ENCODE results near the gene DISC1.

- TF ChIP-seq, protein P1, sequence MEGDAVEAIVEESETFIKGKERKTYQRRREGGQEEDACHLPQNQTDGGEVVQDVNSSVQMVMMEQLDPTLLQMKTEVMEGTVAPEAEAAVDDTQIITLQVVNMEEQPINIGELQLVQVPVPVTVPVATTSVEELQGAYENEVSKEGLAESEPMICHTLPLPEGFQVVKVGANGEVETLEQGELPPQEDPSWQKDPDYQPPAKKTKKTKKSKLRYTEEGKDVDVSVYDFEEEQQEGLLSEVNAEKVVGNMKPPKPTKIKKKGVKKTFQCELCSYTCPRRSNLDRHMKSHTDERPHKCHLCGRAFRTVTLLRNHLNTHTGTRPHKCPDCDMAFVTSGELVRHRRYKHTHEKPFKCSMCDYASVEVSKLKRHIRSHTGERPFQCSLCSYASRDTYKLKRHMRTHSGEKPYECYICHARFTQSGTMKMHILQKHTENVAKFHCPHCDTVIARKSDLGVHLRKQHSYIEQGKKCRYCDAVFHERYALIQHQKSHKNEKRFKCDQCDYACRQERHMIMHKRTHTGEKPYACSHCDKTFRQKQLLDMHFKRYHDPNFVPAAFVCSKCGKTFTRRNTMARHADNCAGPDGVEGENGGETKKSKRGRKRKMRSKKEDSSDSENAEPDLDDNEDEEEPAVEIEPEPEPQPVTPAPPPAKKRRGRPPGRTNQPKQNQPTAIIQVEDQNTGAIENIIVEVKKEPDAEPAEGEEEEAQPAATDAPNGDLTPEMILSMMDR (IDR thresholded peaks at IDR 0.05 in 2 of 3, conservative IDR thresholded peaks at IDR 0.05 in 1 of 3; ENCODE audit: borderline replicate concordance in 1 of 3, insufficient read depth in 1 of 3, low read depth in 2 of 3, low read length in 2 of 3): peak; percentile 27 to 98 (median 97); a peak in 5 of 6 replicates
- TF ChIP-seq MAX (IDR thresholded peaks at IDR 0.05) (no peak), POLR2A (IDR thresholded peaks at IDR 0.05; ENCODE audit: borderline replicate concordance, extremely low read depth, insufficient read depth, insufficient read length) (no peak), YY1 (IDR thresholded peaks at IDR 0.05; ENCODE audit: extremely low read depth, insufficient replicate concordance, low read depth, low read length) (no peak), CBX3 (IDR thresholded peaks at IDR 0.05; ENCODE audit: low read depth) (no peak), EZH2 (IDR thresholded peaks at IDR 0.05) (no peak), TCF7L2 (IDR thresholded peaks at IDR 0.05; ENCODE audit: borderline replicate concordance, extremely low read depth, insufficient read depth, insufficient read length) (no peak)
These were observed 65.1 kb downstream of the DISC1 start for GRCh38 chr1:231691618-231692259.
